Gastrocnemius medialis (tissue), 4 donors: ENCODE measurements around the gene NR2C1.

Source experiments
- POLR2A ChIP-seq, 2 donors: fragments of 450-650 bp; IDR thresholded peaks; one replicate each; pipeline ENCODE4 v1.6.1; 2017; ENCODE audit warnings: antibody characterized with exemption in 2 of 2, mild to moderate bottlenecking in 2 of 2, moderate library complexity in 2 of 2
- TF ChIP-seq, protein P1 (sequence below), 5 experiments: fragments of 450-650 bp in 3 of 5; fragments of 200-600 bp in 2 of 5; sonication (generic) in 2 of 5; IDR thresholded peaks in 4 of 5; conservative IDR thresholded peaks in 1 of 5; 1 replicate in 4 of 5; 2 replicates in 1 of 5; pipeline ENCODE4 v1.5.1; 2016 to 2019; ENCODE audit warnings: antibody characterized with exemption in 5 of 5, mild to moderate bottlenecking in 3 of 5, moderate library complexity in 3 of 5

DNA sequence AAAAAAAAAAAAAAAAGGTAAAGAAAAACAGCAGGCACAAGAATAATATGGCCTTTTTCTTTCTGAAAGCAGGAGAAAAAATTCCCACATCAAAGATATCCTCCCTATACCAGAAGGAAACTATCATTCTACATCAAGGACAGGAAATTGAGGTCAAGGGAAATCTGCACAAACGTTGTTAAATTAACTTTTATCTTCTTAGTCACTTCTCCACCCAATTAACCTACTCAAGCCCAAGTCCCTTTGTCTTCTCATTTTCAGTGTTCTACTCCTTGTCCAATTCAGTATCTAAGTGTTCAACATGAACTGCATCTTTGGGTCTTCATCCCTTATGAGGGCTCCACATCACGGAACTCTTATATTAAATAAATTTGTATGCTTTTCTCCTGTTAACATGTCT, 85.6 kb downstream of the NR2C1 start:
- TF ChIP-seq, protein P1, sequence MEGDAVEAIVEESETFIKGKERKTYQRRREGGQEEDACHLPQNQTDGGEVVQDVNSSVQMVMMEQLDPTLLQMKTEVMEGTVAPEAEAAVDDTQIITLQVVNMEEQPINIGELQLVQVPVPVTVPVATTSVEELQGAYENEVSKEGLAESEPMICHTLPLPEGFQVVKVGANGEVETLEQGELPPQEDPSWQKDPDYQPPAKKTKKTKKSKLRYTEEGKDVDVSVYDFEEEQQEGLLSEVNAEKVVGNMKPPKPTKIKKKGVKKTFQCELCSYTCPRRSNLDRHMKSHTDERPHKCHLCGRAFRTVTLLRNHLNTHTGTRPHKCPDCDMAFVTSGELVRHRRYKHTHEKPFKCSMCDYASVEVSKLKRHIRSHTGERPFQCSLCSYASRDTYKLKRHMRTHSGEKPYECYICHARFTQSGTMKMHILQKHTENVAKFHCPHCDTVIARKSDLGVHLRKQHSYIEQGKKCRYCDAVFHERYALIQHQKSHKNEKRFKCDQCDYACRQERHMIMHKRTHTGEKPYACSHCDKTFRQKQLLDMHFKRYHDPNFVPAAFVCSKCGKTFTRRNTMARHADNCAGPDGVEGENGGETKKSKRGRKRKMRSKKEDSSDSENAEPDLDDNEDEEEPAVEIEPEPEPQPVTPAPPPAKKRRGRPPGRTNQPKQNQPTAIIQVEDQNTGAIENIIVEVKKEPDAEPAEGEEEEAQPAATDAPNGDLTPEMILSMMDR (IDR thresholded peaks at IDR 0.05 in 4 of 5, conservative IDR thresholded peaks at IDR 0.05 in 1 of 5) = no peak
- TF ChIP-seq POLR2A (IDR thresholded peaks at IDR 0.05) = no peak
